ENCODE results near the gene SEMA4G. TPM values are rescaled to one million over a fixed set of nuclear protein-coding genes. Genes with fewer than 3 reads are reported as not detected.
A peak's percentile ranks its signal among the peaks of the same experiment; 100 is the strongest.

Gene SEMA4G
- total and polyA plus RNA-seq, 2 of the 13 experiments (the other 11 are each of a cell fraction or from before 2014, with no cell fraction given) = 46.2 to 207 TPM

GRCh38 chr10:100998183-100998990, 29.1 kb downstream of the SEMA4G start (continued):
- TF ChIP-seq FOXP4 (CRISPR knock-in tag; IDR thresholded peaks at IDR 0.05) (peak; percentile 5; the same call in 1 of the 2 replicates), ZNF124 (CRISPR knock-in tag; IDR thresholded peaks at IDR 0.05) (no peak), HDAC6 (IDR thresholded peaks at IDR 0.05; ENCODE audit: low read depth, low read length) (no peak), GMEB2 (CRISPR knock-in tag; IDR thresholded peaks at IDR 0.05; ENCODE audit: low read depth) (no peak), PBX3 (CRISPR knock-in tag; IDR thresholded peaks at IDR 0.05; ENCODE audit: borderline replicate concordance) (no peak), ATF5 (CRISPR knock-in tag; IDR thresholded peaks at IDR 0.05; ENCODE audit: low read depth) (no peak), ZNF775 (CRISPR knock-in tag; IDR thresholded peaks at IDR 0.05; ENCODE audit: borderline replicate concordance) (no peak), GRHL1 (CRISPR knock-in tag; conservative IDR thresholded peaks at IDR 0.05) (no peak), HCFC1 (IDR thresholded peaks at IDR 0.05; ENCODE audit: low read depth, low read length) (no peak), CREB1 (IDR thresholded peaks at IDR 0.05) (no peak), CREB1 (CRISPR knock-in tag; IDR thresholded peaks at IDR 0.05) (no peak), ZNF230 (CRISPR knock-in tag; IDR thresholded peaks at IDR 0.05) (no peak), TCF12 (IDR thresholded peaks at IDR 0.05) (no peak), TCF12 (CRISPR knock-in tag; IDR thresholded peaks at IDR 0.05) (no peak), ZNF274 (CRISPR knock-in tag; IDR thresholded peaks at IDR 0.05) (no peak), ATF6 (CRISPR knock-in tag; conservative IDR thresholded peaks at IDR 0.05) (no peak), MLX (CRISPR knock-in tag; IDR thresholded peaks at IDR 0.05) (no peak), ZNF343 (CRISPR knock-in tag; IDR thresholded peaks at IDR 0.05) (no peak)
